Measurements from ENCODE around the gene HEATR5B.

The HEATR5B gene

DNA sequence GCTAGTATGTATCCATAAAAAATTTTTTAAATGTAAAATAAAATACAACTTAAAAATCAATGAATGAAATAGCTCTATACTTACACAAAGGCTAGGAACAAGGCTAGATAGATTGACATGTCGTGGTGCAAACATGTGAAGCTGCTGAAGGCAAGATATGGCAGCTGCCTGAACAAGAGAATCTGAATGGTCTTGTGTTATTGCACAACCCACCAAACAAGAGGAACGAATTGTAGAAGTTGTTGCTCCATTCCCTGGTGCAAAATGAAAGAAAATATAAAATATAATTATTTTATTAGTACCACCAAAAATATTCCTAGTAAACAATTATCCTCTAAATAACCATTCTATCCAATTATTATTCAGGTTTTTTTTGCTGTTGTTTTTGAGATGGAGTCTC lies 46.4 kb downstream of the HEATR5B start:
- H3K9ac ChIP-seq, result no peak overlapping the region
- TF ChIP-seq, protein P1, sequence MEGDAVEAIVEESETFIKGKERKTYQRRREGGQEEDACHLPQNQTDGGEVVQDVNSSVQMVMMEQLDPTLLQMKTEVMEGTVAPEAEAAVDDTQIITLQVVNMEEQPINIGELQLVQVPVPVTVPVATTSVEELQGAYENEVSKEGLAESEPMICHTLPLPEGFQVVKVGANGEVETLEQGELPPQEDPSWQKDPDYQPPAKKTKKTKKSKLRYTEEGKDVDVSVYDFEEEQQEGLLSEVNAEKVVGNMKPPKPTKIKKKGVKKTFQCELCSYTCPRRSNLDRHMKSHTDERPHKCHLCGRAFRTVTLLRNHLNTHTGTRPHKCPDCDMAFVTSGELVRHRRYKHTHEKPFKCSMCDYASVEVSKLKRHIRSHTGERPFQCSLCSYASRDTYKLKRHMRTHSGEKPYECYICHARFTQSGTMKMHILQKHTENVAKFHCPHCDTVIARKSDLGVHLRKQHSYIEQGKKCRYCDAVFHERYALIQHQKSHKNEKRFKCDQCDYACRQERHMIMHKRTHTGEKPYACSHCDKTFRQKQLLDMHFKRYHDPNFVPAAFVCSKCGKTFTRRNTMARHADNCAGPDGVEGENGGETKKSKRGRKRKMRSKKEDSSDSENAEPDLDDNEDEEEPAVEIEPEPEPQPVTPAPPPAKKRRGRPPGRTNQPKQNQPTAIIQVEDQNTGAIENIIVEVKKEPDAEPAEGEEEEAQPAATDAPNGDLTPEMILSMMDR (conservative IDR thresholded peaks at IDR 0.05; ENCODE audit: low read depth, low read length), result no peak
- no peaks in the 10 kb centered on the region for H3K36me3 ChIP-seq (ENCODE audit: insufficient read depth)
- H2AFZ ChIP-seq (ENCODE audit: low read depth), result no peak overlapping the region
- no peaks in the 10 kb centered on the region for H3K79me2 ChIP-seq (ENCODE audit: insufficient read depth, low read depth)
- no peaks in the 10 kb centered on the region for H3K27me3 ChIP-seq (ENCODE audit: insufficient read depth, low read depth)
- H3K4me3 ChIP-seq (IDR thresholded peaks at IDR 0.05; ENCODE audit: insufficient read depth, low read depth, low read length), result no peak overlapping the region
- no peak overlapping the region for H3K27ac ChIP-seq
- no peaks in the 10 kb centered on the region for H4K20me1 ChIP-seq (ENCODE audit: insufficient read depth)
- H3K4me2 ChIP-seq, result no peak overlapping the region
- no peaks in the 10 kb centered on the region for H3K4me1 ChIP-seq (ENCODE audit: low read depth, poor library complexity, severe bottlenecking)

DNA sequence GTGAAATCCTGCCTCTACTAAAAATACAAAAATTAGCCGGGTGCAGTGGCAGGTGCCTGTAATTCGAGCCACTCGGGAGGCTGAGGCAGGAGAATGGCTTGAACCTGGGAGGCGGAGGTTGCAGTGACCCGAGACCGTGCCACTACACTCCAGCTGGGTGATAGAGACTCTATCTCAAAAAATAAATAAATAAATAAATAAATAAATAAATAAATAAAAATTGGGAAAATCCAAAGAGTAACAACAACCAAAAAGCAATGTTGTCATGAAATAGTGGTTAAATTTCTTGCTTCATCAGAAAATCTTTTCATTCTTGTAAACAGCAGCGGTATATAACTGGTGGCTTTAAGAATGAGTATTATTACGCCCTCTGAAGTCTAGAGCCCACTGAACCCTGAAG lies 54.4 kb downstream of the HEATR5B start:
- H3K4me1 ChIP-seq (ENCODE audit: low read depth, poor library complexity, severe bottlenecking), result no peaks in the 10 kb centered on the region
- no peaks in the 10 kb centered on the region for H3K36me3 ChIP-seq (ENCODE audit: insufficient read depth)
- TF ChIP-seq, protein P1 (conservative IDR thresholded peaks at IDR 0.05; ENCODE audit: low read depth, low read length), result no peak
- H3K79me2 ChIP-seq (ENCODE audit: insufficient read depth, low read depth), result no peaks in the 10 kb centered on the region
- no peak overlapping the region for H3K4me3 ChIP-seq (IDR thresholded peaks at IDR 0.05; ENCODE audit: insufficient read depth, low read depth, low read length)
- H4K20me1 ChIP-seq (ENCODE audit: insufficient read depth), result no peaks in the 10 kb centered on the region
- H3K27ac ChIP-seq, result no peak overlapping the region
- H3K4me2 ChIP-seq, result no peak overlapping the region
- H3K9ac ChIP-seq, result no peak overlapping the region
- no peak overlapping the region for H2AFZ ChIP-seq (ENCODE audit: low read depth)
- H3K27me3 ChIP-seq (ENCODE audit: insufficient read depth, low read depth), result no peaks in the 10 kb centered on the region

DNA sequence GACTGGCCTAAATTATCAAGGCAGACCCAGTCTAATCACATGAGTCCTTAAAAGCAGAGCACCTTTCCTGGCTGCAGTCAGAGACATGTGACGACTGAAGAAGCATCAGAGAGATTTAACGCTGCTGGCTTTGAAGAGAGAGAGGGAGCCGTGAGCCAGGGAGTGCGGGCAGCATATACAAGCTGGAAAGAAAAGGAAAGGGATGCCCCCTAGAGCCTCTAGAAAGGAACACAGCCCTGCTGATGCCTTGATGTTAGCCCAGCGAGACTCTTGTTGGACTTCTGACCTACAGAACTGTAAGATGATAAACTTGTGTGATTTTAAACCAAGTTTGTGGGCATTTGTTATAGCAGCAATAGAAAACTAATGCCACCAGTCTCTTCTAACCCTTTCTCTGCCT lies 58.1 kb downstream of the HEATR5B start:
- Histone ChIP-seq H2AFZ (ENCODE audit: low read depth) (no peak overlapping the region), H3K9ac (no peak overlapping the region), H3K27ac (no peak overlapping the region), H3K4me3 (IDR thresholded peaks at IDR 0.05; ENCODE audit: insufficient read depth, low read depth, low read length) (no peak overlapping the region), H3K4me1 (ENCODE audit: low read depth, poor library complexity, severe bottlenecking) (no peaks in the 10 kb centered on the region), H3K4me2 (no peak overlapping the region), H3K36me3 (ENCODE audit: insufficient read depth) (no peaks in the 10 kb centered on the region), H4K20me1 (ENCODE audit: insufficient read depth) (no peaks in the 10 kb centered on the region), H3K27me3 (ENCODE audit: insufficient read depth, low read depth) (no peaks in the 10 kb centered on the region), H3K79me2 (ENCODE audit: insufficient read depth, low read depth) (no peaks in the 10 kb centered on the region)
- TF ChIP-seq, protein P1 (conservative IDR thresholded peaks at IDR 0.05; ENCODE audit: low read depth, low read length), result peak; percentile 29; the same call in 1 of the 2 replicates

DNA sequence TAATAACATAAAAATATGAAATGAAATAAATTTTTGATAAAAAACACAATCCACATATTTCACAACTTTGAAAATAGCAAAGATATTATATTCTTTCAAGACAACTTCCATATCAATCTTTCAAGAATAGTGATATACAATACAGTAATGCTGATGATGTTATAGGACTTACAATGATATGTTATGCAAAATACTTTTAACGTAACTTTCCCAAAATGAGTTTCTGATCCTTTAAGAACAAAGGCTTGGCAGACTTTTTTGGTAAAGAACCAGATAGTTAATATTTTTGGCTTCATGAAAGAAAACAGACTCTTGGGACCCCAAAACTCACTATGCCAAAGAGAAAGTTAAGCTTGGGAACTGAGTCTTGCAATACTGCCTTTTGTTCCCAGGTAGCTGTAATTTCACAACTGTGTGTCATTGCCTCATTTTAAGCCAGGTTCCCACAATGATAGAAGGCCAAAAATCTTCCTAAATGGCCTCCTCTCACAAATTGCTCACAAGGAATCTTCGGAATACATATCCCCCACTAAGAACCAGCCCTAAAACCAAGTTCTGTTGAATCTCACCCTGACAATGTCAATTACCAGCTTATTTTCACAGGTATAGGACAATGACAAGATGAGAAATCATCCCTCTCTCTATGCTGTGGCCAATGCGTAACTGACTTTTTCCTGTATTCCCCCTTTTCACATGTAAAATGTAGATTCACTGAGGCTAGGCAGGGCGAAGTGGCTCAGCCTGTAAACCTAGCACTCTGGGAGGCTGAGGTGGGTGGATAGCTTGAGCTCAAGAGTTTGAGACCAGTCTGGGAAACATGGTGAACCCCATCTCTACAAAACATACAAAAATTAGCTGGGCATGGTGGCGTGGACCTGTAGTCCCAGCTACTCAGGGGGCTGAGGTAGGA lies 63.0 kb downstream of the HEATR5B start:
- no peak overlapping the region for H3K4me2 ChIP-seq

More for the DNA sequence above, 63.0 kb downstream of the HEATR5B start:
- H3K9ac ChIP-seq, result no peak overlapping the region
- H3K4me3 ChIP-seq (IDR thresholded peaks at IDR 0.05; ENCODE audit: insufficient read depth, low read depth, low read length), result no peak overlapping the region
- no peaks in the 10 kb centered on the region for H4K20me1 ChIP-seq (ENCODE audit: insufficient read depth)
- no peaks in the 10 kb centered on the region for H3K36me3 ChIP-seq (ENCODE audit: insufficient read depth)
- no peak overlapping the region for H2AFZ ChIP-seq (ENCODE audit: low read depth)
- H3K27me3 ChIP-seq (ENCODE audit: insufficient read depth, low read depth), result no peaks in the 10 kb centered on the region
- H3K79me2 ChIP-seq (ENCODE audit: insufficient read depth, low read depth), result no peaks in the 10 kb centered on the region
- no peak overlapping the region for H3K27ac ChIP-seq
- TF ChIP-seq, protein P1 (conservative IDR thresholded peaks at IDR 0.05; ENCODE audit: low read depth, low read length), result no peak
- H3K4me1 ChIP-seq (ENCODE audit: low read depth, poor library complexity, severe bottlenecking), result no peaks in the 10 kb centered on the region
